SK-N-MC (cell line): Measurements from ENCODE around the gene FOXP4.

ENCODE experiments used
- DNase-seq: peaks from one replicate; pipeline ENCODE4 v3.0.0-alpha.2; 2011; ENCODE audit warnings: low read depth, low spot score
- H3K27ac ChIP-seq: fragments of 200-600 bp; sonication (generic); 2 replicates; pipeline ENCODE4 v1.5.1; 2016; ENCODE audit warnings: mixed run types
- H3K36me3 ChIP-seq: fragments of 200-600 bp; sonication (generic); 2 replicates; pipeline ENCODE4 v1.6.1; 2017; ENCODE audit warnings: antibody characterized with exemption, low read length, mixed read lengths; ENCODE audit not compliant: insufficient read depth
- H3K4me3 ChIP-seq: fragments of 200-600 bp; sonication (generic); 2 replicates; pipeline ENCODE4 v1.5.1; 2016
- H3K9ac ChIP-seq: fragments of 200-600 bp; sonication (generic); 2 replicates; pipeline ENCODE4 v1.8.0; 2017; ENCODE audit warnings: mixed run types, mixed read lengths; ENCODE audit not compliant: insufficient read length
- H3K9me3 ChIP-seq: fragments of 200-600 bp; sonication (generic); 2 replicates; pipeline ENCODE4 v1.6.1; 2017; ENCODE audit warnings: low read depth, mild to moderate bottlenecking, antibody characterized with exemption, low read length, moderate library complexity, mixed read lengths
- EZH2 ChIP-seq: fragments of 200-600 bp; sonication (generic); IDR thresholded peaks from one replicate; pipeline ENCODE4 v1.6.1; 2017; ENCODE audit warnings: antibody characterized with exemption
- FOXP2 ChIP-seq: optimal IDR thresholded peaks from 2 replicates; pipeline ENCODE3; 2011; ENCODE audit warnings: mild to moderate bottlenecking, moderate library complexity; ENCODE audit not compliant: insufficient read depth; ENCODE audit errors: extremely low read length, control extremely low read depth
- POLR2AphosphoS5 ChIP-seq: IDR thresholded peaks from 2 replicates; pipeline ENCODE4 v1.6.1; 2012; ENCODE audit warnings: mild to moderate bottlenecking, low read depth, low read length, borderline replicate concordance

The FOXP4 gene

GRCh38 chr6:41638935-41639808, 93.0 kb downstream of the FOXP4 start:
- Histone ChIP-seq H3K27ac (peak overlapping the region; percentile 100), H3K9me3 (no peaks in the 10 kb centered on the region), H3K4me3 (peak overlapping the region; percentile 92), H3K9ac (peak overlapping the region; percentile 96), H3K36me3 (peaks cover 43% of the 10 kb centered on the region)
- no peak for TF ChIP-seq EZH2
- peak; percentile 55; the same call in 1 of the 2 replicates for TF ChIP-seq POLR2AphosphoS5
- DNase-seq, result no peak

GRCh38 chr6:41639809-41640371, 93.7 kb downstream of the FOXP4 start:
- DNase-seq, result no peak
- Histone ChIP-seq H3K9me3 (no peaks in the 10 kb centered on the region), H3K36me3 (peaks cover 48% of the 10 kb centered on the region), H3K9ac (peak overlapping the region; percentile 96), H3K27ac (peak overlapping the region; percentile 100), H3K4me3 (peak overlapping the region; percentile 92)
- TF ChIP-seq POLR2AphosphoS5, result peak; percentile 41
- TF ChIP-seq EZH2, result no peak
- TF ChIP-seq FOXP2, result no peak

- Histone ChIP-seq H3K27ac (peak overlapping the region; percentile 100), H3K9me3 (no peaks in the 10 kb centered on the region), H3K9ac (peak overlapping the region; percentile 96), H3K36me3 (peaks cover 53% of the 10 kb centered on the region), H3K4me3 (peak overlapping the region; percentile 92)
- DNase-seq, result no peak
- no peak; the same call in 1 of the 2 replicates for TF ChIP-seq POLR2AphosphoS5
- no peak for TF ChIP-seq EZH2
- no peak for TF ChIP-seq FOXP2
Observed at GRCh38 chr6:41640426-41640825, 94.2 kb downstream of the FOXP4 start.

- H3K9me3 ChIP-seq, result no peaks in the 10 kb centered on the region
- H3K27ac ChIP-seq, result peak overlapping the region; percentile 100
Observed at GRCh38 chr6:41641352-41641925, 95.3 kb downstream of the FOXP4 start.

GRCh38 chr6:41642090-41642959, 96.1 kb downstream of the FOXP4 start:
- peak overlapping the region; percentile 92 for H3K4me3 ChIP-seq
- no peak for DNase-seq
- peaks cover 72% of the 10 kb centered on the region for H3K36me3 ChIP-seq
- TF ChIP-seq EZH2 (no peak), FOXP2 (no peak), POLR2AphosphoS5 (no peak)
- no peaks in the 10 kb centered on the region for H3K9me3 ChIP-seq
- H3K27ac ChIP-seq, result peak overlapping the region; percentile 100
- peak overlapping the region; percentile 96 for H3K9ac ChIP-seq

More at GRCh38 chr6:41641352-41641925, 95.3 kb downstream of the FOXP4 start:
- H3K36me3 ChIP-seq, result peaks cover 63% of the 10 kb centered on the region
- DNase-seq, result no peak
- H3K9ac ChIP-seq, result peak overlapping the region; percentile 96
- peak overlapping the region; percentile 92 for H3K4me3 ChIP-seq
- no peak for TF ChIP-seq EZH2
- TF ChIP-seq POLR2AphosphoS5, result no peak; the same call in 1 of the 2 replicates
- no peak for TF ChIP-seq FOXP2

GRCh38 chr6:41642960-41643898, 97.0 kb downstream of the FOXP4 start:
- H3K27ac ChIP-seq, result peak overlapping the region; percentile 100
- no peak for TF ChIP-seq EZH2
- peak; percentile 75 for TF ChIP-seq POLR2AphosphoS5
- peak; percentile 97 for DNase-seq

GRCh38 chr6:41643899-41644269, 97.7 kb downstream of the FOXP4 start:
- H3K9ac ChIP-seq, result peak overlapping the region; percentile 73
- H3K4me3 ChIP-seq, result peak overlapping the region; percentile 72
- peaks cover 88% of the 10 kb centered on the region for H3K36me3 ChIP-seq
- peak overlapping the region; percentile 100 for H3K27ac ChIP-seq
- no peak for DNase-seq
- H3K9me3 ChIP-seq, result no peaks in the 10 kb centered on the region
- no peak; the same call in 1 of the 2 replicates for TF ChIP-seq POLR2AphosphoS5
- TF ChIP-seq FOXP2, result no peak
- TF ChIP-seq EZH2, result no peak

More at GRCh38 chr6:41642960-41643898, 97.0 kb downstream of the FOXP4 start:
- H3K4me3 ChIP-seq, result peak overlapping the region; percentile 92
- H3K9me3 ChIP-seq, result no peaks in the 10 kb centered on the region
- H3K36me3 ChIP-seq, result peaks cover 81% of the 10 kb centered on the region
- H3K9ac ChIP-seq, result peak overlapping the region; percentile 96
